ENCODE data around the gene CACNA1G.
A peak's percentile ranks its signal among the peaks of the same experiment; 100 is the strongest.

Gene CACNA1G

DNA sequence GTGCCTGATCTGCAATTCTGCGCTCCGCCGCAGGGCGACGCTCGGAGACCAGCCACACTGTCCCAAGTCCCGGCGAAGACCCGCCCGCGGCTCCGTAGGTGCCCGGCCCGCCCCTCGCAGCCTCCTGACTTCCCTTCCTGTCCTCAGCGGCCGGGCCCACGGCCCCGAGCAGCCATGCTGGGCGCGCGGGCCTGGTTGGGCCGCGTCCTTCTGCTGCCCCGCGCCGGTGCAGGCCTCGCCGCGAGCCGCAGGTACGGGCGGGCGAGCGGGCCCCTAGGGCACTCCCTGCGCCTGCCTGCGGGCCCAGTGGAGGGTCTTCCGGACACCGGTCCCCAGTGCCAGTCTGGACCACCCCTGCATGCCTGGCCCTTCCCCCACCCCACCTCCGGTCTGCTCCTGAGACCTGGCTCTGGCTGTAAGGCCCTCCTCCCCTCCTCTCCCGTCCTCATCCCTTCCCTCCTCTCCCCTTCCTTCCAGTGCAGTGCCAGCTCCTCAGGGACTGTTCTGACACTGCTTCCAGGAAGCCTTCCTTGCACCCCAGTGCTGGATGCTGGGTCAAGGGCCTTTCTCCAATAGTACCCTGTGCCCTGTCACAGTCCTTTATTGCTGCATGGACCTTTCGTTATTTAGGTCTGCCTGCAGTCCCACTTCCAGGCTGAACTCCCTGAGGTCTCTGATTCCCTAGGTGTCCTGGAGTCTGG lies 13.3 kb upstream of the CACNA1G start, which contains the start of gene SPATA20:
TSS of gene SPATA20 (plus strand) at position 140 of the 701 bp plus-strand sequence. CDS start at position 175, 35 bp downstream.
- DNase-seq (ENCODE audit: low read depth in 1 of 2, low spot score in 1 of 2): peak; percentile 67 to 76

DNA sequence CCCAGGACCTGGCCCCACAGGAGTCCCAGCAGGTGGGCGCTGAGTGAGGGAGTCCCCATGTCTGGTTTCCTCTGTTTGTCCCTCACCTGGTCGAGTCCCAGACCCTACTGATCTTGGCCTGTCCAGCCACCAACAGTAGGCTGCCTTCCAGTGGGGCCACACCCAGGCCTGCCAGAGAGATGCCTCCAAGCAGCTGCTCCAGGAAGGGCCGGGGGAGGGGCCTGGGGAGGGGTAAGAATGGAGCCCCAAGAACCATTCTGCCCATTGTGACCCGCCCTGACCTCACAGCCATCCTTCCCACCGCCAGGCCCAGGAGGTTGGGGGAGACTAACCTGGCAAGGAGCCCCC lies 12.8 kb upstream of the CACNA1G start:
- DNase-seq (ENCODE audit: low read depth in 1 of 2, low spot score in 1 of 2): no peak

DNA sequence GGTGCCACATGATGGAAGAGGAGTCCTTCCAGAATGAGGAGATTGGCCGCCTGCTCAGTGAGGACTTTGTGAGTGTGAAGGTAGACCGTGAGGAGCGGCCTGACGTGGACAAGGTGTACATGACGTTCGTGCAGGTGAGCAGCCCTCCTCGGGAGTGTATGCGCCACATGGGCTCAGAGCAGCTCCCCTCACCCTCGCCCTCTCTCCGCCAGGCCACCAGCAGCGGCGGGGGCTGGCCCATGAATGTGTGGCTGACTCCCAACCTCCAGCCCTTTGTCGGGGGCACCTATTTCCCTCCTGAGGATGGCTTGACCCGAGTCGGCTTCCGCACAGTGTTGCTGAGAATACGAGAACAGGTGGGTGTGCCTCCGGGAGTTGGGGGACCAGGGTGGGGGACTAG lies 11.7 kb upstream of the CACNA1G start:
- DNase-seq (ENCODE audit: low read depth in 1 of 2, low spot score in 1 of 2): no peak

DNA sequence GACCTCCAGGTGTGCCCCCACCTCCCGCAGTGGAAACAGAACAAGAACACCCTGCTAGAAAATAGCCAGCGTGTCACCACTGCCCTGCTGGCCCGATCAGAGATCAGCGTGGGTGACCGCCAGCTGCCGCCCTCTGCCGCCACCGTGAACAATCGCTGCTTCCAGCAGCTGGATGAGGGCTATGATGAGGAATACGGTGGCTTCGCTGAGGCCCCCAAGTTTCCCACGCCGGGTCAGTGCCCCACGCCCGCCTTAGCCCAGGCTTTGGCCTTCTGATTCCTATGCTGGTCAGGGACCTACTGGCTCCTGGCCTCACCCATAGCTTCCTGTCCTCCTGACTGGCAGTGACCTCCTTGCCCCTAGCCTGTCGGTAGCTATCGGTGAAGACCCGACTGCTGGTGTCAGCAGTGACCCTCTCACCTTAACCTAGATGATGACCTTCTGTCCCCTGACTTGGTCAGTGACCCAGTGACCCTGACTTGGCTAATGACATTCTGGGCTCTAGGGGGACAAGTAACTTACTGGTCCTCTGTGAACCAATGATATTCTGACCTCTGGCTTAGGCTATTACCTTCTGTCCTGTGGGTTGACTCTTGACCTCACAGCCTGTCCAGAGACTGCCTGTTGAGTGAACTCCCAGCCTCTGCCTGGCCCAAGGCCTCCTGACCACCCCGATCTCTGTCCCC lies 11.1 kb upstream of the CACNA1G start:
- DNase-seq (ENCODE audit: low read depth in 1 of 2, low spot score in 1 of 2): no peak

DNA sequence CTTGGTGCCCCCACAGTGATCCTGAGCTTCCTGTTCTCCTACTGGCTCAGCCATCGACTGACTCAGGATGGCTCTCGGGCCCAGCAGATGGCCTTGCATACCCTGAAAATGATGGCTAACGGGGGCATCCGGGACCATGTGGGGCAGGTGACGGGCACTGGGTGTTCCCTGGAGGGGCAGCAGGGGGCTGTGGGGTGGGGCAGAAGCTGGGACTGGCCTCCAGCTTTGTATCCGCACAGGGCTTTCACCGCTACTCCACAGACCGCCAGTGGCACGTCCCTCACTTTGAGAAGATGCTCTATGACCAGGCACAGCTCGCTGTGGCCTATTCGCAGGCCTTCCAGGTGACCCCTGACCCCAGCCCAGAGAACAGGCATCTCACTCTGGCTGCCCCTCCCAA lies 10.5 kb upstream of the CACNA1G start:
- DNase-seq (ENCODE audit: low read depth in 1 of 2, low spot score in 1 of 2): no peak

DNA sequence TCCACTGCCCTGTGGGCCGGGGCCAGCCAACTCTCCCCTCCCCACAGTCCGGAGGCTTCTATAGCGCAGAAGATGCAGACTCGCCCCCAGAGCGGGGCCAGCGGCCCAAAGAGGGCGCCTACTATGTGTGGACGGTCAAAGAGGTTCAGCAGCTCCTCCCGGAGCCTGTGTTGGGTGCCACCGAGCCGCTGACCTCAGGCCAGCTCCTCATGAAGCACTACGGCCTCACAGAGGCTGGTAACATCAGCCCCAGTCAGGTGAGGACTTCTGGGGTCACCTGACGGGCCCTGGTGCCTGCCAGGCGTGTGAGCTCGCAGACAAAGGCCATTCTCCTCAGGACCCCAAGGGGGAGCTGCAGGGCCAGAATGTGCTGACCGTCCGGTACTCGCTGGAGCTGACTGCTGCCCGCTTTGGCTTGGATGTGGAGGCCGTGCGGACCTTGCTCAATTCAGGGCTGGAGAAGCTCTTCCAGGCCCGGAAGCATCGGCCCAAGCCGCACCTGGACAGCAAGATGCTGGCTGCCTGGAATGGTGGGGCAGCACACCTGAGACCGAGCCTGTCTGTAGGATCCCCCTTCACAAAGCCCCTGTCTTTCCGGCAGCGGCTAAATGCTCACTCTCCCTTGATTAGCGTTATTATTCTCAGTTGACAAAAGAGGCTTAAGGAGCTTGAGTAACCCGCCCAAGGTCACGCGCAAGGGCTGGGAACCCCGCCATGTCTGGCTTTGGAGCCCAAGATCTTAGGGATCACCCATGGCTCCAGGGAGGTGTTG lies 9.7 kb upstream of the CACNA1G start:
- DNase-seq (ENCODE audit: low read depth in 1 of 2, low spot score in 1 of 2): no peak

DNA sequence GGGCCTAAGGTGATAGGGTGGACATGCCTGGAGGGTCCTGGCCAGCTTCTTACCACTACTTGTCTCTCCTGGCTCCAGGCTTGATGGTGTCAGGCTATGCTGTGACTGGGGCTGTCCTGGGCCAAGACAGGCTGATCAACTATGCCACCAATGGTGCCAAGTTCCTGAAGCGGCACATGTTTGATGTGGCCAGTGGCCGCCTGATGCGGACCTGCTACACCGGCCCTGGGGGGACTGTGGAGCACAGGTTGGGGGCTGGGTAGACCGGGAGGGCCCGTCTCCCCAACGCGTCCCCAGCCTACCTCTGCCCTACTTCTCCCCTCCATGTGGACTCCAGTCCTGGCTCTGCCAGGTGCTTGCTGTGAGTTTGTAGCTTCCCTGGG lies 9.1 kb upstream of the CACNA1G start:
- DNase-seq (ENCODE audit: low read depth in 1 of 2, low spot score in 1 of 2): no peak

DNA sequence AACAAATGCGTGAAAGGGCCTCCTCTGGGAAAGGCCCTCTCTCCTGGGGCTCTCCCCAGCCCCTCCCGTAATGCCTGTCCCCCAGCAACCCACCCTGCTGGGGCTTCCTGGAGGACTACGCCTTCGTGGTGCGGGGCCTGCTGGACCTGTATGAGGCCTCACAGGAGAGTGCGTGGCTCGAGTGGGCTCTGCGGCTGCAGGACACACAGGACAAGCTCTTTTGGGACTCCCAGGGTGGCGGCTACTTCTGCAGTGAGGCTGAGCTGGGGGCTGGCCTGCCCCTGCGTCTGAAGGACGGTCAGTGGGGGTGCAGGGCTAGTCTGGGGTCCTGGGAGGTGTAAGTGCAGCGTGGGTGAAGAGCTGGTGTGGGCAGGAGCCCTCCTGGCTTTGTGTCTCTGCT lies 8.6 kb upstream of the CACNA1G start:
- DNase-seq (ENCODE audit: low read depth in 1 of 2, low spot score in 1 of 2): no peak

DNA sequence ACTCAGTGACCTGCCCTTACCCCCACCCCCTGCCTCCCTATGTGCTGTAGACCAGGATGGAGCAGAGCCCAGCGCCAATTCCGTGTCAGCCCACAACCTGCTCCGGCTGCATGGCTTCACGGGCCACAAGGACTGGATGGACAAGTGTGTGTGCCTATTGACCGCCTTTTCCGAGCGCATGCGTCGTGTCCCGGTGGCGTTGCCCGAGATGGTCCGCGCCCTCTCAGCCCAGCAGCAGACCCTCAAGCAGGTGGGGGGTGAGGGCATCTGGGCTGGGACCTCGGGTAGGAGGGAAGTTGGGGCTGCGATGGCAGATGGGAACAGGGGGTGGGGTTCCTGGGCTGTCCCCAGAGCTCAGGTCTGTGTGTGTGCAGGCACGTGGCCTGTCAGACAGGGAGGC lies 6.3 kb upstream of the CACNA1G start:
- DNase-seq (ENCODE audit: low read depth in 1 of 2, low spot score in 1 of 2): no peak

DNA sequence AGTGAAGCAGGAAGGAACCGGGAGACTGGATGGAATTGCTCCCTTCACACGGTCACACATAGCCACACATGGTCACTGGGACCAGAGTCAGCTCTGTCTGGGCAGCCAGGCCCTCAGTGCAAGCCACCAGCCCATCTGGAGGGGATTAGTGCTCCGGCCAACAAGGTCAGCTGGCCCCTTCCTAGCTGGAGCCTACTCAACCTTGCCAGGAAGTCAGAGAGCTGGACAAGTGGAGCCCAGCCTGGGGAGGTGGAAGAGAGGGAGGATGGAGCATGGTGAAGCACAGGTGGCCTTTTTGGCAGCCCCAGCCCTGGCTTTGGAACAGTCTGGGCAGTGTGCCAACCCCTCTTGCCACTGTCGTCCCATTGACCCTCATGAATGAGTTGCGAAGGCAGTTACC lies 3.7 kb upstream of the CACNA1G start:
- no peak for DNase-seq (ENCODE audit: low read depth in 1 of 2, low spot score in 1 of 2)

DNA sequence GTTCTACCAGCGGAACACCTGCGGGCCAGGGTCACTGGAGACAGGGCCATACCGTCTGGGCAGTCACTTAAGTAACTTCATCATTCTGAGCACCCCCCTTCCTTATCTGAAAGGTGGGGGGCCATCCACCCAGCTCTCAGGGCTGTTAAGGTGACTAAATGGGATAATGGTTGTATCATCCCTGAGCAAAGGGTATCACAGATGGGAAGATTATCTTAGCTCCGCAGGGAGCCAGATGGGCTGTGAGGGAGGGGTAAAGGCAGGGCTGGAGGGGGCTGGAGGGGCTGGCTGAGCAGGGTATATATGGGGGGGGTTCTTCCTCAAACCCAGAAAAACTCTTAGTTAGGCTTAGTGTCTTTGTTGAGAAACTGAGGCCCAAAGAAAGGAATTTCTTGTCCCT lies 2.9 kb upstream of the CACNA1G start:
- DNase-seq (ENCODE audit: low read depth in 1 of 2, low spot score in 1 of 2): no peak

DNA sequence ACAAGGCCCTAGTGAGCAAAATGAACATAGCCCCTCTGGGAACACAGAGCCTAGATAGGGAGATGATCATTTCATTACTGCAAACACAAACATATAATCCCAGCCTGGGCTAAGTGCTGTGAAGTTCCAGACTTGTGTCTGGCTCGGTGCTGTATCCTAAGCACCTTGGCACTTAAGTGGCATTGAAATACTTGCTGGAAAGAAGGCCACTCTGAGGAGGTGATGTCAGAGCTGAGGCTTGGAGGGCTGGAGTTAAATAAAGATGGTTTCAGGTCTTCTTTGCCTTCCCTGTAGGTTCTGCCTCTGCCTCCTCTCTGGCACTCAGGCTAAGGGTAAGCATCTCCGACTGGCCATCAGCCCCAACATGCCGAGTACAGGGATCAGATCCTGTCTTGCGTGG lies 2.4 kb upstream of the CACNA1G start:
- DNase-seq (ENCODE audit: low read depth in 1 of 2, low spot score in 1 of 2): no peak

DNA sequence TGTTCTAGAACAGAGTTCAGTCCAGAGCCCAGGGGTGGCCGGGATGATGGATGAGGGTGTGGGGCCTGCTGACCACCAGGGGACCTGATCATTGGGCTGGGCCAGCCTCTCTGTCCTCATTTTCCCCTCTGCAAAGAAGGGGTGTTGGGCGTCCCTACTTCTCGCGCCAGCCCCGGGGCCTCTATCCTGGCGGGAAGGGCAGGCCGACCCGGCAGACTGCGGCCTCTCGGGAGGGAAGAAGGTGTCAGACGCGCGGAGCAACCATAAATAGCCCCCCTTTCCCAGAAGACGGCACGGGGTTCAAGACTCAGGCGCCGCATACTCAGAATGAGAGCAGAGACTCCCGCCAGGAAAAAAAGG lies 2.0 kb upstream of the CACNA1G start:
- DNase-seq (ENCODE audit: low read depth in 1 of 2, low spot score in 1 of 2): no peak

DNA sequence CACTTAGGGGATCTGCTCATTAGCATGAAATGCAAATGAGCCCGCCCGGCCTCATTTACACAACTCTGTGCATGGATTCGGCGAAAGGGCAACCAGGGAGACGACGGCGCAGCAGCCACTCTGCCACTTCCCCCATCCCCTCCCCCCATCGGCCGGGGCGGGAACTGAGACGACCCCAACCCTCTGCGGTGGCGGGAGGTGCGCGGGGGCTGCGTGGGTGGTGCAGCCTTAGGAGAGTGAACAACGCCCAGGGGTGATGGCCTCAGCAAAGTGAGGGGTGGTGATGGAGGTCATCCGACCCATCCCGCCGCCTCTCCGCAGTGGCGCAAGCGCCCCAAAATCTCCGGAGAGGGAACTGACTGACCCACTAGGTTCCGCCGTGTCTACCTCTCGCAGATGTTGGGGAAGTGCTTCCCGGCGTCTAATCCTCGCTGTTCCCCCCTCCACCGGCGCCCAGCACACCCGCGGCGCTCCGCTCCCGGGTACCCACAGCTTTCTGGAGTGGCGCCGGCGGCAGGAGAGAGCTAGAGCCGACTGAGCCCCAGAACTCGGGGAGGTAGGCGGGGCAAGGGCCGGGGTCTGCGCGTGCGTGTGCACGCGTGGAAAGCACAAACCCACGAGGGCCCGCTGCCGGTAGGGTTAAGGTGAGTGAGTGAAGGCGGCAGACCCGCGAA lies 1.4 kb upstream of the CACNA1G start:
- peak in 1 of 2 donors; percentile 21 for DNase-seq (ENCODE audit: low read depth in 1 of 2, low spot score in 1 of 2)

DNA sequence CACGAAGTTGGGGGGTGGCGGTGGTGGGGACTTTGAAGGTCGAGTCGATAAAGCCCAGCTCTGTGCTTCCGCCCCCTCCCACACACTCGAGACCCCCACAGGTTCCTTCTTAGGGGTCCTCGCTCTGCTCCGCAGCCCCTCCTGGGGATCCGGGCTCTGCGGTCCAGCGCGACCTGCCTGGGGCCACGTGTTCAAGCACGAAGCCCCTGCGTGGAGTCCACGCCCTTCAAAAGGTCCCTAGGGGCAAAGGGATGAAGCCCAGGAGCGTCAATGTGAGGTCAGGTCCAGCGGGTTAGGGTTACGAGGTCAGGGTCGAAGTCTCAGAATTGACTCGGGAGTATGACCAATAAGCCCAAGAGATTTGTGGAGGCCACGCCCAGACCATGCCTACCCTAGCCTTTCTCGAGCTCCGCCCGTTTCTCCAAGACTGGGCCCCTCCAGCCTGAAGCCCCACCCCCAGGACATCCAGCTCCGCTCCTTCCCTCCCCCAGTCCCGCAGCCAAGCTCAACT lies 786 bp upstream of the CACNA1G start:
- no peak for DNase-seq (ENCODE audit: low read depth in 1 of 2, low spot score in 1 of 2)

DNA sequence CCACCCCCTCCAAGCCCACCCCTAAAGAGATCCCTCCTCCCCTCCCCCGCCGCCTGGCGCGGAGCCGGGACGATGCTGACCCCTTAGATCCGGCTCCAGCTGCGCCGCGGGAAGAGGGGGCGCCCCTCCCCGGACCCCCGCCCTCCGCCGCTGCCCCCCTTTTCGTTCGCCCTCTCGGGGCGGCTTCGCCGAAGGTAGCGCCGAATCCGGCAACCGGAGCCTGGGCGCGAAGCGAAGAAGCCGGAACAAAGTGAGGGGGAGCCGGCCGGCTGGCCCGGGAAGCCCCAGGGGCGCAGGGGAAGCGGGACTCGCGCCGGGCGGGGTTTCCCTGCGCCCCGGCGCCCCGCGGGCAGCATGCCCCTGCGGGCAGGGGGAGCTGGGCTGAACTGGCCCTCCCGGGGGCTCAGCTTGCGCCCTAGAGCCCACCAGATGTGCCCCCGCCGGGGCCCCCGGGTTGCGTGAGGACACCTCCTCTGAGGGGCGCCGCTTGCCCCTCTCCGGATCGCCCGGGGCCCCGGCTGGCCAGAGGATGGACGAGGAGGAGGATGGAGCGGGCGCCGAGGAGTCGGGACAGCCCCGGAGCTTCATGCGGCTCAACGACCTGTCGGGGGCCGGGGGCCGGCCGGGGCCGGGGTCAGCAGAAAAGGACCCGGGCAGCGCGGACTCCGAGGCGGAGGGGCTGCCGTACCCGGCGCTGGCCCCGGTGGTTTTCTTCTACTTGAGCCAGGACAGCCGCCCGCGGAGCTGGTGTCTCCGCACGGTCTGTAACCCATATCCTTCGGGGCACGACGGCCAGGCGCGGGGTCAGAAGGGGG lies 623 bp downstream of the CACNA1G start:
- no peak for DNase-seq (ENCODE audit: low read depth in 1 of 2, low spot score in 1 of 2)

DNA sequence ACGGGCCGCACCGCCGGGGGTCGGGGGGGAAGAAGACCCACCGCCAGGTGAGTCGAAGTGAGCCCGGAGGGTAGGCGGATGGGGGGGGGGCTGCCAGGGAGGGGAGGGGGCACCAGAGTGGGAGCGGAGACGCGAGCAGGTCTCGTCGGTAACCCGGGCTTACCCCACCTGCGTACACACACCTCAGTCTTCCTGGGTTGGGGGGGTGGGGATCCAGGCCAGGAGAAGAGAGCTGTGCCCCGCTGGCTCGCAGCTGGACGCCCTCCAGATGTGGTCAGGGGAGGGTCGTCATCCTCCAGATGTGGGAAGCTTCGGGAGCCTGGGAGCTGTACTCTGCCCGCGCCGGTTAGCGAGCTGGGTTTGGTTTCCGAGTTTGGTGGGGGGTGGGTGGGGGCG lies 1.2 kb downstream of the CACNA1G start:
- DNase-seq (ENCODE audit: low read depth in 1 of 2, low spot score in 1 of 2): no peak

DNA sequence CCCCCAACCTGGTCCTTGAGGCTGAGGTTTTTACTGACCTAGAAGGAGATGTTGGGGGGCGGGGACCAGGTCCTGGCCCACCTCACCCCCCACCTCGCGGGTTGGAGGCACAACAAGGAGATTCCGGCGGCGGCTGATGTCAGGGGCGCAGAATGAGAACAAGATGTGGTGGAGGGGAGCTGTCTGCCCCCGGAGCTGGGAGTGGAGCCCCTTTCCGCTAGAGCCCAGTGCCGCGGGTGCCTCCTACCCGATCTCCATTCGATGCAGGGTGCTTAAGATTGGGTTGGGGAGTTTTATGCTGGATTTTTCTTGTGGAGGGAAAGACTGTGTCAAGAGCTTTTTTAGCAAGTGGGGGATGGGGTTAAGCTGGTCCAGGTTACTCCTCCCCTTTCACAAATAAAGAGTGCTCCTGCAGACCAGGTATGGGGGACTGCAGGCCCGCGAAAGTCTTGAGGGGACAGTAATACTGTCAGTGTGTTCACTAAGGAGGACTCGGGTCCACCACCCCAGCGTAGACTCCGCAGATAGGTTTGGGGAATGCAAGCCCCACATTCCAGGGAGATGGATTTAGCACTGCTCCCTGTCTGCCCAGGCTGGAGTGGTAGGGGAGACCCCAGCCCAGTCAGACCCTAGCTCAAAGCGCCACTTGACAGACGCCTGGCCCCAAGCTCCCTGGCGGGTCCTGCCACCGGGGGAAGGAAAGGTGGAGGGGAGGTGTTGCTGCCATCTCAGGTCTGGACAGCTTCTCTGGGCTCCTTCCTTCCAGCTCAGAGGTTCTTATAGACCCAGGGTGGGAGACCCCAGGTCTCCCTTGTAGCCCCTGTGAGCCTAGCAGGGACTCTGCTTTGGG lies 2.0 kb downstream of the CACNA1G start:
- DNase-seq (ENCODE audit: low read depth in 1 of 2, low spot score in 1 of 2): no peak

DNA sequence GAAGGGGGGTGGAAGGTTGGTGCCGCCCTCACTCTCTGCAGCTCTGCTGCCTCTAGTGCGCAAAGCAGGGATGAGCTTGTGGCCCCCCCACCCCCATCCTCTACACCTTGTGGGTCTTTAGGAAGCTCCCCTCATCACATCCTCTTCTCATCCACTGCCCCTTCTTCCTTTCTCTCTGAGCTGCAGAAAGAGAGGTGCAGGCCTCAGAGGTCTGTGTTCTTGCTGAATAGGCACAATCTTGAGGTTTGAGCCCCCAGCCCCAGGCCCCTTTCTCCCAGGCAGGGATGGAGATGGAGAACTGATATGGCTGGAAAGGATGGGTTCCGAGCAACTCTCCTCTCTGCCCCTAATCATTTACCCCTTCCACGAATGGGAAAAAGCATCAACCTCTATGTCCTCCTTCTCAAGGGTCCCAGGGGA lies 2.6 kb downstream of the CACNA1G start:
- no peak for DNase-seq (ENCODE audit: low read depth in 1 of 2, low spot score in 1 of 2)

DNA sequence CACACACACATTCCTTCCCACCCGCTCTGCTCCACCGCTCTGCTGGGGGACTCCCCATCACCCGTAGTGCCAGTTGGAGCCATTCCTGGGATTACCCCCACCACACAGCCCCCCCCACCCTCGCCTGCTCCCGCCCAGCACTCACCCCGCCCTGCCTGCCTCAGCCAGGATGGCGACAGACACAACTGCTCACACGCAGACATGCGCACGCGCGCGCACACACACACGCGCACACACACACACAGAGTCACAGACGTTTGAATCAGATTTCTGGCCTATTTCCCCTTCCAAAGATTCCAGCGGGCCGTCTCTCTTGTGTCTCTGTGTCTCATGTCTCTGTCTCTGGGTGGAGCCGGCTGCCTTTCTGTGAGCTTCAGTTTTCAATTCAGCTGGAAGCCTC lies 4.4 kb downstream of the CACNA1G start:
- DNase-seq (ENCODE audit: low read depth in 1 of 2, low spot score in 1 of 2): no peak
